ENCODE results near the gene RFC4.
"Not testable (repeated sequence)": the region's sequence is repeated elsewhere in the genome, so short reads cannot be mapped to it uniquely, and the experiment has no call there.

RFC4 gene

DNA sequence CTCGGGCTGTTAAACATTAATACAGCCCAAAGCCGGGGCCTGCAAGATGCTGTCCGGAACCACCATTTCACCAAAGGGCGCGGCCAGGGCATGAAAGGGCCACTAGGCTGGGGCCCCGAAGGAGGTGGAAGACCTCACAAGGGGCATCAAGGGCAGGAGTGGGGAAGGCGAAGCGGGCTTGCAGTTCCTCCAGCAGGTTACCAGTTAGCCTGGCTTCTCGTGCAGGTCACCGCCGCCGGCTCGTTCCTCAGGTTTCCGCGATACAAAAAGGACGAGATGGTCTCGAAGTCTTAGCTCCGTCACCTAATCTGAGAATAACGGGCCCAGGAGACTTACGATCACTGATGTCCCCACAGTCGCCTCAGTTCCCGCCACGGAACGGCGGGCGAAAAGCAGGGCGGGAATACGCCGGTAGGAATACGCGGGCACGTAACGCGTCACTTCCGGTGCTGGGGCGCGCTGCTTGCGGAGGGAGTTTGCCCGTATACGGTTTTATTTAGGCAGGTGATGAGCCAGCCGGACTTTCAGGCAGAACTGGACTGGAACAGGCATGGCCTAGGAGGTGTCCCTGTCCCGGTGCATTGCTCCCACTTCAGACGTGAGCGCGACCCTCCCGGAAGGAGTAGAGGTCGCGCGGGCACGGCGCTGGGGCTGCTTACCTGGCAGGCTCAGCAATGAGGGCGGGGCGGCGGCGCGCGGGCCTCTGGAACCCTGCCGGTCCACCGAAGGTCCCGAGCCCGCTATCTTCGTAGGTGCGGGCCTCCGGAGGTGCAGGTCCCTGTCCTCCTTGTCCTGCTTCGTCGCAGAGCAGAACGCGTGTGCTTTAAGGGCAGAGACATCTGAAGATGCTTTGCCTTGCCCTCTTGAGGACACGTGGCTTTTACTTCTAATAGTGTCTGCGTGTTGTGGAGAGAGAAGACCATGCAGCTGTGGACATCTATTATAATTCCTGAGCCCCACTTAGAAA, at the start of gene RFC4:
RFC4 (minus strand) TSS at position 394 of the 967 bp plus-strand sequence. CDS start 1,769 bp downstream, outside the sequence.
- DNase-seq, result peak; percentile 68
- in situ Hi-C loops (cut with HindIII; ENCODE audit: low pct_ligation_motif_present, low pct_unique_long_range_greater_than_20kb, low sequenced_read_pairs), result no loop called here

DNA sequence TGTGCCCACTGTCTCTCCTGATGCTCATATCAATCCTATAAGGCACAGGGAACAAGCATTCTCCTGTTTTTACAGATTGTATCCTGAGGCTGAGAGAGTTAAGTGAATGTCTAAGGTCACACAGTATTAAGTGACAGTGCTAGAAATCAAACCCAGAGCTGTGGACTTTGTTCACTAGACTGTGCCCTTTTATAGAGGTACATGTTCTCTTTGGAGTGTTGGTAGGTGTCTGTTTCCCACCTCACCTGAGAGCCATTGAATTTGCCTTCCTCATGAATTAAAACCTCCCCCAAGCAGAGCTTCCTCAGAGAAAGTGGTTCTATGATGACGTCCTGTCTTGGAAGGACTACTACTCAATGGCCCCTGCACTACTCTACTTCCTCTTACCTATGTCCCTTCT, 48.7 kb upstream of the RFC4 start:
- in situ Hi-C loops (cut with HindIII; ENCODE audit: low pct_ligation_motif_present, low pct_unique_long_range_greater_than_20kb, low sequenced_read_pairs), result no loop called here

DNA sequence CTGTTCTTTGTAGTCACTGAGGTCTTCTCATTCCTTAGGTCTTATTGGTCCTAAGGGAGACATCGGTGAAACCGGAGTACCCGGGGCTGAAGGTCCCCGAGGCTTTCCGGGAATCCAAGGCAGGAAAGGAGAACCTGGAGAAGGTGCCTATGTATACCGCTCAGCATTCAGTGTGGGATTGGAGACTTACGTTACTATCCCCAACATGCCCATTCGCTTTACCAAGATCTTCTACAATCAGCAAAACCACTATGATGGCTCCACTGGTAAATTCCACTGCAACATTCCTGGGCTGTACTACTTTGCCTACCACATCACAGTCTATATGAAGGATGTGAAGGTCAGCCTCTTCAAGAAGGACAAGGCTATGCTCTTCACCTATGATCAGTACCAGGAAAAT, 47.9 kb upstream of the RFC4 start:
- in situ Hi-C loops (cut with HindIII; ENCODE audit: low pct_ligation_motif_present, low pct_unique_long_range_greater_than_20kb, low sequenced_read_pairs), result no loop called here
- DNase-seq, result no peak

More for the DNA sequence above, 48.7 kb upstream of the RFC4 start:
- no peak for DNase-seq

DNA sequence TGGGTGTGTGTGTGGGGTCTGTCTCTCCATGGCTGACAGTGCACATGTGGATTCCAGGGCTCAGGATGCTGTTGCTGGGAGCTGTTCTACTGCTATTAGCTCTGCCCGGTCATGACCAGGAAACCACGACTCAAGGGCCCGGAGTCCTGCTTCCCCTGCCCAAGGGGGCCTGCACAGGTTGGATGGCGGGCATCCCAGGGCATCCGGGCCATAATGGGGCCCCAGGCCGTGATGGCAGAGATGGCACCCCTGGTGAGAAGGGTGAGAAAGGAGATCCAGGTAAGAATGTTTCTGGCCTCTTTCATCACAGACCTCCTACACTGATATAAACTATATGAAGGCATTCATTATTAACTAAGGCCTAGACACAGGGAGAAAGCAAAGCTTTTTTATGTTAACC, 46.7 kb upstream of the RFC4 start:
- in situ Hi-C loops (cut with HindIII; ENCODE audit: low pct_ligation_motif_present, low pct_unique_long_range_greater_than_20kb, low sequenced_read_pairs), result no loop called here
- DNase-seq, result no peak

GRCh38 chr3:186851835-186852234, 45.6 kb upstream of the RFC4 start:
- DNase-seq; in situ Hi-C loops (cut with HindIII; ENCODE audit: low pct_ligation_motif_present, low pct_unique_long_range_greater_than_20kb, low sequenced_read_pairs): not testable (repeated sequence)

DNA sequence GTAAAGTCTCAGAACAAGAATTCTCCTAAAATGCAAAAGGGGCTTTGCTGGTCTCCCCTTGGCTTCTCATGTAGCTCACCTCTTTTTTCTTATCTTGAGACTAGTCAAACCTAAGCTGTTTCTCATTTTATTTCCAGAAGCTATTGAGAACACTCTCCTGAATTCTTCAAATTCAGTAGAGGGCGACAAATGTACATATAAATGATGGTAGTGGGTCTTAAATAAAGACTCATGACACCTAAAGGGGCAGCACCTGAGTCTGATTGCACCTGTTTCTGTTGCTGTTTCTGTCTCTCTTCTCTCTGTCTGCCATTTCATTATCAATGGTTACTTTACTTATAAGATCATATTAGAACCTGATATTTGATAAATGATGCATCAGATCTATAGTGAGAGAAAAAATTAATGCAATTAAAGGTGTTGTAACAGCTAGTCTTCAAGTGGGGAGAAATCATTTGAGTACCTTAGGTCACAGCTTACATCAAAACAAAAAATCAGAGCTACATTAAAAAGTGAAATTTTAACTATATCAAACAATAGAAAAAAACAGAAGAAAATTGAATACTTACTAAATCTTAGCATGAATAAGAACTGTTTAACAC, 43.2 kb upstream of the RFC4 start:
- in situ Hi-C loops (cut with HindIII; ENCODE audit: low pct_ligation_motif_present, low pct_unique_long_range_greater_than_20kb, low sequenced_read_pairs), result no loop called here
- peak; percentile 50 for DNase-seq

- DNase-seq, result no peak
- in situ Hi-C loops (cut with HindIII; ENCODE audit: low pct_ligation_motif_present, low pct_unique_long_range_greater_than_20kb, low sequenced_read_pairs), result no loop called here
These were observed 41.2 kb upstream of the RFC4 start for GRCh38 chr3:186847437-186847836.

- no peak for DNase-seq
- in situ Hi-C loops (cut with HindIII; ENCODE audit: low pct_ligation_motif_present, low pct_unique_long_range_greater_than_20kb, low sequenced_read_pairs), result no loop called here
These were observed 39.5 kb upstream of the RFC4 start for GRCh38 chr3:186845756-186846155.

DNA sequence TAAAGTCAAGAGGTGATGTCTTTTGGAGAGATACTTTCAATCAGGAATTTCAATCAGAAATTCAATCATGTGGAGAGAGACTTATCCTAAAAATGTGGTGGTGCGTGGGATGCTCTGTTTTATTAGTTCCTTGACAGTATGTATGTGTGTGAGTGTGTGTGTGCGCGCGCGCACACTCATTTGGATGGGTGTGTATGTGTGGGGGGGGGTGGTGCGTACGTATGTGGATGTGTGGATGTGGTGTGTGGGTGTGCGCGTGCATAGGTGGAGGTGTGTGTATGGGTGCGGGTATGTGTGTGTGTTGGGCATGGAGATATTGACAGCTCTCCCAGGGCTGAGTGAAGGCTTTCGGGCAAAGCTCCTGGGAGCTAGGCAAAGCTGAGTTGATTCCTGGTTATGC, 38.6 kb upstream of the RFC4 start:
- DNase-seq, result no peak
- in situ Hi-C loops (cut with HindIII; ENCODE audit: low pct_ligation_motif_present, low pct_unique_long_range_greater_than_20kb, low sequenced_read_pairs), result no loop called here

DNA sequence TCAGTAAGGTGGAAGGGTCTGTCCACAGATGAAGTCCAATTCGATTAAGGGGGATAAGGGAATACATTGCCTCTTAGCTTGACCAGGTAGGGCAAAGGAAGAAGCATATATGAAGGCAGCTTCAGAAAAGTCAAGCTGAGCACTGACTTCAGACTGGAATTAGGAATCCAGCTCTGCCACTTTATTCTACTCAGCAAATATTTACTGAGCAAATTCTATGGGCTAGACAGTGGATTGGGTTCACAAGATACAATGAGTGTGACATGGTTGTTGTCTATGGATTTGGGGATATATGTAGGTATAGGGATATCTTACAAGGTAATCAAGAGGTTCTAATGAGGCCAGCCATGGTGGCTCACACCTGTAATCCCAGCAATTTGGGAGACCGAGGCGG, 36.8 kb upstream of the RFC4 start:
- in situ Hi-C loops (cut with HindIII; ENCODE audit: low pct_ligation_motif_present, low pct_unique_long_range_greater_than_20kb, low sequenced_read_pairs), result no loop called here
- DNase-seq, result no peak

DNA sequence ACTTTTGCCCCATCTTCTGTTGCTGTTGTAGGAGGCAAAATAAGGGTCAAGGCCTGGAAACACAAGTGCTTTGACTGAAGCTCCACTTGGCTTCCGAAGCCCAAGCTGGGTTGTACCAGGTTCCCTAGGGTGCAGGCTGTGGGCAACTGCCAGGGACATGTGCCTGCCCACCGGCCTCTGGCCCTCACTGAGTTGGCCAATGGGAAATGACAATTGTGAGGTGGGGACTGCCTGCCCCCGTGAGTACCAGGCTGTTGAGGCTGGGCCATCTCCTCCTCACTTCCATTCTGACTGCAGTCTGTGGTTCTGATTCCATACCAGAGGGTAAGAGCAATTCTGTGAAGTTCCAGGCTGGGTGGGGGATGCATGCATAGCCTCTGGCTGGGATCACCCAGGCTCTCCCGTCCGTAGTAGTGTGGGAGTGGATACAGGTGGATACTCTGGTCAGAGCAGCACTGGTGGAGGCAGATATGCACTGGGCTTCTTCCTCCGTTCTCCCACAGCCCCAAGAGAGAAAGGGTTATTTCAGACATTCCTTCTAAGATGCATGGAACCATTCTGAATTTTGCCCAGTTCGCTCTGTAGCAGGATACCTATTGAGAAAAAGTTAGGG, 36.2 kb upstream of the RFC4 start, which contains the start of gene ADIPOQ:
ADIPOQ (plus strand) TSS at position 285 of the 613 bp plus-strand sequence. CDS start 10,349 bp downstream, outside the sequence.
- in situ Hi-C loops (cut with HindIII; ENCODE audit: low pct_ligation_motif_present, low pct_unique_long_range_greater_than_20kb, low sequenced_read_pairs), result no loop called here
- no peak for DNase-seq

DNA sequence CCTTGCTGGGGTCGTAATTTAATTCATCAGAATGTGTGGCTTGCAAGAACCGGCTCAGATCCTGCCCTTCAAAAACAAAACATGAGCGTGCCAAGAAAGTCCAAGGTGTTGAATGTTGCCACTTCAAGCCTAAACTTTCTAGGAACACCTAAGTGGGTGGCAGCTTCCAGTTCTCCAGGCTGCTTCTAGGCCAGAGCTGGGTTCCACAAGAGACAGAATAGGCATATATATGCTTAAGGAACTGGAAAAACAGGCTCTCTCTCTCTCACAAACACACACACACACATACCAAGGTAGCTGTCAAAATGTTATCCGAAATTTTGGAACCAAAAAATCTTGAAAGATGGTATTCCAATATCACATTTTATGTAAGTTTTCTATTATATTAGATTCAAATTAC, 35.3 kb upstream of the RFC4 start:
- DNase-seq, result no peak
- in situ Hi-C loops (cut with HindIII; ENCODE audit: low pct_ligation_motif_present, low pct_unique_long_range_greater_than_20kb, low sequenced_read_pairs), result no loop called here

GRCh38 chr3:186839874-186840641, 33.8 kb upstream of the RFC4 start:
- in situ Hi-C loops (cut with HindIII; ENCODE audit: low pct_ligation_motif_present, low pct_unique_long_range_greater_than_20kb, low sequenced_read_pairs), result no loop called here

DNA sequence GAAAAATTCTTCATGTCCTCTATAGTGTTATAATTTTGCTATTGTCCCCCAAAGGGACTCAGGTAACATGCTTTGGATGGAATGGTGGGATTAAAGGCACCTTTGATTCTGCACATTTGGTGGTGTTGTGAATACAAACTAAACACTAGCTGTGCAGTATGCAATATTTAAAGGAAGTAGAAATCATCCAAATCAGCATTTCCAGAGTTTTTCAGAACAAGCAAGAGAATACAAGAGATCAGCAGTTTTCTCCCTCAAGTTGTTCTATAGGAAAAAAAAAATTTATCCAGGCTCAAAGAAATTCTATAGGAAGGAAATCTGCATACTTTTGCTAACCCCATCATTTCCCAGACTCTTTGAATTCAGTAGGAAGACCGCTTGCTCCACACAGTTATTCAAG, 26.0 kb upstream of the RFC4 start:
- in situ Hi-C loops (cut with HindIII; ENCODE audit: low pct_ligation_motif_present, low pct_unique_long_range_greater_than_20kb, low sequenced_read_pairs), result no loop called here
- DNase-seq, result no peak

More at GRCh38 chr3:186839874-186840641, 33.8 kb upstream of the RFC4 start:
- DNase-seq, result no peak

DNA sequence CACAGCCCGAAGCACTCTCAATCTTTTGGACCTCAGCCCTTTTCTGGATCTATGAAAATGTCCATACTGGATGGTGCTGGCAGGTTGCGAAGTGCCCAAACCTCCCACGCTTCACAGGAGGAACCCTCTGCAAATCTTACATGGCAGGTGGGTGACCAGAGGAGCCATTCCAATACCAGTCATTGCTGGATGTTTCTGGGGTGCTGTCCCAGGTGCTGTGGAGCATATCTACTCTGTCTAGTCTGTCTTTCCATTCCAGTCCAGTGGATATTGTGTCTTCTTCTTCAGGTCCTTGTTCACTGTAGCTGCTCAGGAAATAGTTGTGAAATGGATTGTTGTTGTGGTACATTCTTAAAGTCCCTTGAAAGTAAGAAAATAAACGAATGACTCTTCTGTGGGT, 25.5 kb upstream of the RFC4 start:
- in situ Hi-C loops (cut with HindIII; ENCODE audit: low pct_ligation_motif_present, low pct_unique_long_range_greater_than_20kb, low sequenced_read_pairs), result no loop called here
- no peak for DNase-seq

DNA sequence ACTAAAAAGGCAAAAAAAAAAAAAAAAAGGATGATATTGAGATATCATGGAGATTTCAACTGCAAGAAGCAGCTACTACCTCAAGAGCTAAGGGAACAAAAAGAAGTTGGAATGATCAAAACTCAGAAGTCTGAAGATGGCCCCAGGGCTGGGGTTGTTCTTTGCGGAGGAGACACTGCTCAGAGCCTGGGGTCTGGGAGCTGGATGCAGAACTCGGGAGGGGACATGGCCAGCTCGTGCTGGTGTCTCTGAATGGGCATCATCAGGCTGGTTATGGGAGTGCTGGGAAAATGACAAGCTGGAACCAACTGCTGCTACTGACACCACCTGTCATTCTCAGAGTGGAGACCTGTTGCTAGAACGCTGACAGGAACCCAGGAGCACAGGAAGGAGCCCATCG, 22.1 kb upstream of the RFC4 start:
- no peak for DNase-seq
- in situ Hi-C loops (cut with HindIII; ENCODE audit: low pct_ligation_motif_present, low pct_unique_long_range_greater_than_20kb, low sequenced_read_pairs), result no loop called here

- DNase-seq, result peak; percentile 81
- in situ Hi-C loops (cut with HindIII; ENCODE audit: low pct_ligation_motif_present, low pct_unique_long_range_greater_than_20kb, low sequenced_read_pairs), result no loop called here
These were observed 20.9 kb upstream of the RFC4 start for GRCh38 chr3:186826976-186827857.
